ENCODE measurements around the gene IFITM10.

DNA sequence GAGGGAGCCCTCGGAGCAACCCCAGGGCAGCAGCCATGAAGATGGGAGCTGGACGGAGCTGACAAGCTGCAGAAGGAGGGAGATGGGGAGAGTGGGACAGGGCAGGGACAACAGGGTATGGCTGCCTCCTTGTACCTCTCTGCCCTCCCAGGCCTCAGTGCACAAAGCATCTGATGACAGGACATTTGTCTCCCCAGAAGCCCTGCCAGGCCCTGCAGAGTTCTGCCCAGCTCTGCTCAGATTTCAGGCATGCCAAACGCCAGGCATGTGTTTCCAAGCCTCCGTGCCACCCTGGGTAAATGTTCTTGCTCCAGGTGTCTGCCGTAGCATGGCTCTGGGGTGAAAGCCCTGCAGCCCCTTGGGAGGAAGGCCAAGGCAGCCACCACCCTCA, 1.1 kb upstream of the IFITM10 start:
- TF ChIP-seq, protein P1, sequence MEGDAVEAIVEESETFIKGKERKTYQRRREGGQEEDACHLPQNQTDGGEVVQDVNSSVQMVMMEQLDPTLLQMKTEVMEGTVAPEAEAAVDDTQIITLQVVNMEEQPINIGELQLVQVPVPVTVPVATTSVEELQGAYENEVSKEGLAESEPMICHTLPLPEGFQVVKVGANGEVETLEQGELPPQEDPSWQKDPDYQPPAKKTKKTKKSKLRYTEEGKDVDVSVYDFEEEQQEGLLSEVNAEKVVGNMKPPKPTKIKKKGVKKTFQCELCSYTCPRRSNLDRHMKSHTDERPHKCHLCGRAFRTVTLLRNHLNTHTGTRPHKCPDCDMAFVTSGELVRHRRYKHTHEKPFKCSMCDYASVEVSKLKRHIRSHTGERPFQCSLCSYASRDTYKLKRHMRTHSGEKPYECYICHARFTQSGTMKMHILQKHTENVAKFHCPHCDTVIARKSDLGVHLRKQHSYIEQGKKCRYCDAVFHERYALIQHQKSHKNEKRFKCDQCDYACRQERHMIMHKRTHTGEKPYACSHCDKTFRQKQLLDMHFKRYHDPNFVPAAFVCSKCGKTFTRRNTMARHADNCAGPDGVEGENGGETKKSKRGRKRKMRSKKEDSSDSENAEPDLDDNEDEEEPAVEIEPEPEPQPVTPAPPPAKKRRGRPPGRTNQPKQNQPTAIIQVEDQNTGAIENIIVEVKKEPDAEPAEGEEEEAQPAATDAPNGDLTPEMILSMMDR (conservative IDR thresholded peaks at IDR 0.05), result no peak
- no peak for TF ChIP-seq ZFX (IDR thresholded peaks at IDR 0.05)
